Parathyroid adenoma (tissue), 2 donors: ENCODE data around the gene MAPKAPK3.

Experiments used
- H2AFZ ChIP-seq: fragments of 300-600 bp; sonication (generic); one replicate; pipeline ENCODE4 v1.7.0; 2017; ENCODE audit warnings: antibody characterized with exemption, mild to moderate bottlenecking
- H3K27ac ChIP-seq: fragments of 300-600 bp; sonication (generic); one replicate; pipeline ENCODE4 v1.7.0; 2017
- H3K27me3 ChIP-seq: fragments of 300-600 bp; sonication (generic); one replicate; pipeline ENCODE4 v1.7.0; 2017; ENCODE audit warnings: low read length; ENCODE audit not compliant: control insufficient read depth, insufficient read depth
- H3K36me3 ChIP-seq: fragments of 300-600 bp; sonication (generic); one replicate; pipeline ENCODE4 v1.7.0; 2017; ENCODE audit warnings: low read length; ENCODE audit not compliant: control insufficient read depth, insufficient read depth
- H3K4me1 ChIP-seq: fragments of 300-600 bp; sonication (generic); one replicate; pipeline ENCODE4 v1.7.0; 2017; ENCODE audit warnings: control low read depth
- H3K4me2 ChIP-seq: fragments of 300-600 bp; sonication (generic); one replicate; pipeline ENCODE4 v1.7.0; 2017; ENCODE audit warnings: low read length
- H3K4me3 ChIP-seq: fragments of 300-600 bp; sonication (generic); one replicate; pipeline ENCODE4 v1.7.0; 2017; ENCODE audit warnings: low read depth, low read length
- H3K79me2 ChIP-seq: fragments of 300-600 bp; sonication (generic); one replicate; pipeline ENCODE4 v1.7.0; 2017; ENCODE audit warnings: control low read depth
- H3K9ac ChIP-seq: fragments of 300-600 bp; sonication (generic); one replicate; pipeline ENCODE4 v1.7.0; 2017; ENCODE audit warnings: mild to moderate bottlenecking
- H3K9me3 ChIP-seq: fragments of 300-600 bp; sonication (generic); one replicate; pipeline ENCODE4 v1.7.0; 2017; ENCODE audit warnings: low read length; ENCODE audit not compliant: control insufficient read depth
- TF ChIP-seq, protein P1 (sequence below): fragments of 300-600 bp; sonication (generic); IDR thresholded peaks from one replicate; pipeline ENCODE4 v1.7.0; 2017; ENCODE audit warnings: antibody characterized with exemption, mild to moderate bottlenecking
- donor health status: primary hyperparathyroidism.

MAPKAPK3 gene

DNA sequence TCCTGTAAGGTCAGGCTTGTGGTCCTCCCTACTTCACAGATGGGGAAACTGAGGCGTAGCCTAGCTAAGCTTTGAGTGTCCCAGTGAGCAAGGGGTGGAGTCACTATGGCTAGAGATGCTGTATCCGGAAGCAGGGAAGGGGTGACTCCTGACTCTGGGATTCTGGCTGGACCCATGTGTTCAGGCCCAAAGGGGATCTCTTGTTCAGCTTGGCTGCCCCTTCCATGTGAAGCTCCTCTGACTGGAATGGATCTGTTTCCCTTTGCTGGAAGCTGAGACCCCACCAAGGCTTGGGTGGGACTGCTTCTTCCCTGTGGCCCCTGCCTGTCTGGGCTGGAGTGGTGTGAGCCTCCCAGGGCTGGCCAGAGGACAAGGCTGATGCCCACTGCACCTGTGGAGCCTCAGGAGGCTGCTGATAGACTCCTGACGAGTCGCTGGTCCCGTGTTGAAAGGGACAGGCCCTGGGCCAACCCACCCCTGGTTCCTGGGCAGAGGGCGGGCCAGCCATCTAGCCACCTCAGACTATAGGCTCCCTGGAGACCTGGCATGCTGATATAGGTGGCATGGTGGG, 1.0 kb downstream of the MAPKAPK3 start:
- Histone ChIP-seq H3K4me1 (peaks cover 20% of the 10 kb centered on the region), H2AFZ (peak overlapping the region; percentile 92), H3K27ac (peak overlapping the region; percentile 91), H3K27me3 (no peaks in the 10 kb centered on the region), H3K4me2 (peak overlapping the region; percentile 87), H3K9ac (peak overlapping the region; percentile 82), H3K79me2 (peaks cover 26% of the 10 kb centered on the region), H3K36me3 (no peaks in the 10 kb centered on the region), H3K9me3 (no peaks in the 10 kb centered on the region), H3K4me3 (peak overlapping the region; percentile 79)
- TF ChIP-seq, protein P1, sequence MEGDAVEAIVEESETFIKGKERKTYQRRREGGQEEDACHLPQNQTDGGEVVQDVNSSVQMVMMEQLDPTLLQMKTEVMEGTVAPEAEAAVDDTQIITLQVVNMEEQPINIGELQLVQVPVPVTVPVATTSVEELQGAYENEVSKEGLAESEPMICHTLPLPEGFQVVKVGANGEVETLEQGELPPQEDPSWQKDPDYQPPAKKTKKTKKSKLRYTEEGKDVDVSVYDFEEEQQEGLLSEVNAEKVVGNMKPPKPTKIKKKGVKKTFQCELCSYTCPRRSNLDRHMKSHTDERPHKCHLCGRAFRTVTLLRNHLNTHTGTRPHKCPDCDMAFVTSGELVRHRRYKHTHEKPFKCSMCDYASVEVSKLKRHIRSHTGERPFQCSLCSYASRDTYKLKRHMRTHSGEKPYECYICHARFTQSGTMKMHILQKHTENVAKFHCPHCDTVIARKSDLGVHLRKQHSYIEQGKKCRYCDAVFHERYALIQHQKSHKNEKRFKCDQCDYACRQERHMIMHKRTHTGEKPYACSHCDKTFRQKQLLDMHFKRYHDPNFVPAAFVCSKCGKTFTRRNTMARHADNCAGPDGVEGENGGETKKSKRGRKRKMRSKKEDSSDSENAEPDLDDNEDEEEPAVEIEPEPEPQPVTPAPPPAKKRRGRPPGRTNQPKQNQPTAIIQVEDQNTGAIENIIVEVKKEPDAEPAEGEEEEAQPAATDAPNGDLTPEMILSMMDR = no peak

DNA sequence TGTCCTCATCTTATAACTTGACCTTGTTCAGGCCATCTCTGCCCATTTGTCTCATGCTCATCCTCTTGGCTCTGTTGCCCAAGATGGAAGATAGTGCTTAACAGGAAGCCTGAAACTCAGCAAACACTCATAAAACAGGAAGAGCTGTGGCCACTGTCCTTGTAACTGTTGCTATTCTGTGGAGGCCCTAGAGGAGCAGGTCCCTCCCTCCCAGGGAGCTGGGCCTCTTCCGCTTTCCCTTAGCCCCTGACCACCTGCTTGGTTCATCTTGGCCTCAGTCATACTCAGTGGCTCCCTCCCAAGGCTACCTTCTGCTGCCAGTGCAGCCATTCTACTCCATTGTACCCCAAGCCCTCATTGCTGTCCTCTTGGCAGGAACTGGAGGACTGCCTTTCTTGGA, 3.5 kb downstream of the MAPKAPK3 start:
- TF ChIP-seq, protein P1 = no peak
- Histone ChIP-seq H2AFZ (no peak overlapping the region), H3K4me1 (peaks cover 31% of the 10 kb centered on the region), H3K4me2 (no peak overlapping the region), H3K4me3 (no peak overlapping the region), H3K9ac (no peak overlapping the region), H3K27ac (no peak overlapping the region), H3K27me3 (no peaks in the 10 kb centered on the region), H3K79me2 (peaks cover 40% of the 10 kb centered on the region), H3K36me3 (no peaks in the 10 kb centered on the region), H3K9me3 (no peaks in the 10 kb centered on the region)

DNA sequence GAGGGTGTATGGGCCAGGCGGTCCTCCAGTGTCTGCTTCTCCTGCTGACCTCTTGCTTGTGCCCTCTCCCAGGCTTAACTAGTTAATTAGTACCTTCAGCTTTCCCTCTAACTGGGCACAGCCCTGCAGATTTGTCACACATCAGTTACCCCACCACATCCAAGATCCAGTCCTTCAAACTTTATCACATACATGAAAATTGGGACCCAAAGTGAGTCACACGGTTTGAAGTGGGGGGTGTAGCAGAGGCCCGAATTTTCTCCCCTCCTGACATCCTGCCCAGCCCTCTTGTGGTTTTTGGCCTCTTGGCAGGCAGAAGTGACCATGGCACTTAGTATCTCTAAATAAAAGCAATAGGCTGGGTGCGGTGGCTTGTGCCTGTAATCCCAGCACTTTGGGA, 3.9 kb downstream of the MAPKAPK3 start:
- no peaks in the 10 kb centered on the region for H3K36me3 ChIP-seq
- H3K79me2 ChIP-seq = peaks cover 42% of the 10 kb centered on the region
- no peaks in the 10 kb centered on the region for H3K9me3 ChIP-seq
- no peak overlapping the region for H3K4me3 ChIP-seq
- H3K4me1 ChIP-seq = peaks cover 35% of the 10 kb centered on the region
- no peak overlapping the region for H3K27ac ChIP-seq
- H3K27me3 ChIP-seq = no peaks in the 10 kb centered on the region
- H3K4me2 ChIP-seq = no peak overlapping the region
- TF ChIP-seq, protein P1 = no peak
- no peak overlapping the region for H3K9ac ChIP-seq
- no peak overlapping the region for H2AFZ ChIP-seq

DNA sequence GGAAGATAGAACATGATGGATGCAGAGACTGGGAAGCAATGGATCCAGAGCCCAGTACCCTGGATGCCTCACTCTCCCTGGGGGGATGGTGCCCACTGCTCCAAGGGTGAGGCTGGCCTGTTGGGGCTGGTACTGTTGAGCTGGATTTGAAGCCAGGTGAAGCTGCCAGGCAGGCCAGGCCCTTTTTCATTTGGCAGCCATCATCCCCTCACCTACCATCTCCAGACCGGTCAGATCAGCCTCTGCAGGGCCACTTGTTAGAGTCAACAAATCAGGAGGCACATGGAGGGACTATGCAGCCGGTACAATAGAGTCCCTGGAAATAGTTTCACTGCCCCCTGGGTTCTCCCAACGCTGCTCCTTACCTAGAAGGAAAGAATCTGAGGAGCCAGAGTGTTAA, 5.9 kb downstream of the MAPKAPK3 start:
- Histone ChIP-seq H2AFZ (no peak overlapping the region), H3K27me3 (no peaks in the 10 kb centered on the region), H3K4me2 (no peak overlapping the region), H3K27ac (no peak overlapping the region), H3K9me3 (no peaks in the 10 kb centered on the region), H3K4me3 (no peak overlapping the region), H3K79me2 (peaks cover 42% of the 10 kb centered on the region), H3K36me3 (no peaks in the 10 kb centered on the region), H3K4me1 (peaks cover 37% of the 10 kb centered on the region), H3K9ac (no peak overlapping the region)
- TF ChIP-seq, protein P1 = no peak

DNA sequence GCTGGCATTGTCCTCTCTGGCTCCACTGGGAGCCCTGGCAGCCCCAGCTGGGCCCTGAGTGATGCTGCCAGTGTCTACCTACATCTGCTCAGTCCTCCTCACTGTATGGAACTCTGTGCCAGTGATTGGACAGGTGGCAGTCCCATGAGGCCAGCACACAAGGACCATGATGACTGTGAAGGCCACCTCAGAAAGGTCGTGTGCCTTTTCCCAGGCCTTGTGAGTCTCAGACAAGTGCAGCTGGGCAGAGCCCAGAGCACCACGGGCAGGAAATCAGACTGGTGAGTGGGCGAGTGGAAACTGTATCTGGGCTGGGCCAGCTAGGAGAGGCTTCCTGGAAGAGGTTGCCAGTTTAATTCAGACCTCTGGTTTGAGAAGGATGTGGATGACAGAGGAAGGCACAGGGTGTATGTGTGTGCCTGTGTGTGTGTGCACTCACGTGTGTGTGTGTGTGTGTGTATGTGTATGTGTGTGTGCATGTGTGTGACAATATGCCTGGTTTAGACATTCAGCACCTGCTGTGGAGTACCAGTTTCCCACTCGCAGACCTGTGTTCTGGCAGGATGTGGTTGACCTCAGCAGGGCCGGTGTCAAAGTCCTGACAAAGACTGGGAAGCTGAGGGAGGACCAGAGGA, 7.0 kb downstream of the MAPKAPK3 start:
- Histone ChIP-seq H3K4me3 (no peak overlapping the region), H3K9ac (no peak overlapping the region), H2AFZ (no peak overlapping the region), H3K79me2 (peaks cover 38% of the 10 kb centered on the region), H3K27me3 (no peaks in the 10 kb centered on the region), H3K4me2 (no peak overlapping the region), H3K9me3 (no peaks in the 10 kb centered on the region), H3K36me3 (no peaks in the 10 kb centered on the region), H3K27ac (no peak overlapping the region), H3K4me1 (peaks cover 28% of the 10 kb centered on the region)
- TF ChIP-seq, protein P1 = no peak
